ENCODE measurements around the gene MANF.

DNA sequence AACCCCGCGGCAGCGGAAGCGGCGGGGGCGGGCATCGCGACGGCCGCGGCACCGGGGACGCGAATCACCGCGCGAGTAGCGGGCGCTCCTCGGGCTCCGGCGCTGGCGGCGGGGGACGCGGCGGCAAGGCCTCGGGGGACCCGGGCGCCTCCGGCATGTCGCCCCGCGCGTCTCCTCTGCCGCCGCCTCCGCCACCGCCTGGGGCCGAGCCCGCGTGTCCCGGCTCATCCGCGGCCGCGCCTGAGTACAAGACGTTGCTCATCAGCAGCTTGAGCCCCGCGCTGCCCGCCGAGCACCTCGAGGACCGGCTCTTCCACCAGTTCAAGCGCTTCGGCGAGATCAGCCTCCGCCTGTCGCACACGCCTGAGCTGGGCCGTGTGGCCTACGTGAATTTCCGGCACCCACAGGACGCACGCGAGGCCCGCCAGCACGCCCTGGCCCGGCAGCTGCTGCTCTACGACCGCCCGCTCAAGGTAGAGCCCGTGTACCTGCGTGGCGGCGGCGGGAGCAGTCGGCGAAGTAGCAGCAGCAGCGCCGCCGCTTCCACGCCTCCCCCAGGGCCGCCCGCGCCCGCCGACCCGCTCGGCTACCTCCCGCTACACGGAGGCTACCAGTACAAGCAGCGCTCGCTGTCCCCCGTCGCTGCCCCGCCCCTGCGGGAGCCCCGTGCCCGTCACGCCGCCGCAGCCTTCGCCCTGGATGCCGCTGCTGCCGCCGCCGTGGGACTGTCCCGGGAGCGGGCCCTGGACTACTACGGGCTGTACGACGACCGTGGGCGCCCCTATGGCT, 6.7 kb downstream of the MANF start:
- TF ChIP-seq CEBPB (IDR thresholded peaks at IDR 0.05) (no peak), EP300 (IDR thresholded peaks at IDR 0.05; ENCODE audit: borderline replicate concordance) (no peak), TCF12 (IDR thresholded peaks at IDR 0.05; ENCODE audit: low read depth) (no peak; the same call in 1 of the 2 replicates), TAF1 (IDR thresholded peaks at IDR 0.05; ENCODE audit: low read depth) (no peak), REST (IDR thresholded peaks at IDR 0.05; ENCODE audit: low read depth) (no peak), CREB1 (IDR thresholded peaks at IDR 0.05; ENCODE audit: low read depth) (no peak), NFIC (IDR thresholded peaks at IDR 0.05) (no peak), RAD21 (IDR thresholded peaks at IDR 0.05; ENCODE audit: low read depth) (no peak), USF1 (IDR thresholded peaks at IDR 0.05) (no peak), EGR1 (IDR thresholded peaks at IDR 0.05) (no peak), FOXM1 (IDR thresholded peaks at IDR 0.05; ENCODE audit: borderline replicate concordance, low read depth) (no peak), YY1 (IDR thresholded peaks at IDR 0.05; ENCODE audit: low read depth) (no peak)
- TF ChIP-seq, protein P1, sequence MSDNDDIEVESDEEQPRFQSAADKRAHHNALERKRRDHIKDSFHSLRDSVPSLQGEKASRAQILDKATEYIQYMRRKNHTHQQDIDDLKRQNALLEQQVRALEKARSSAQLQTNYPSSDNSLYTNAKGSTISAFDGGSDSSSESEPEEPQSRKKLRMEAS (IDR thresholded peaks at IDR 0.05): peak; percentile 81; the same call in 1 of the 2 replicates

Measured in Ishikawa (cell line).